Gastrocnemius medialis (tissue), 4 donors: Measurements from ENCODE around the gene RPS6KA4.

Source experiments
- POLR2A ChIP-seq, 2 donors: fragments of 450-650 bp; IDR thresholded peaks; one replicate each; pipeline ENCODE4 v1.6.1; 2017; ENCODE audit warnings: antibody characterized with exemption in 2 of 2, mild to moderate bottlenecking in 2 of 2, moderate library complexity in 2 of 2
- TF ChIP-seq, protein P1 (sequence below), 5 experiments: fragments of 450-650 bp in 3 of 5; fragments of 200-600 bp in 2 of 5; sonication (generic) in 2 of 5; IDR thresholded peaks in 4 of 5; conservative IDR thresholded peaks in 1 of 5; 1 replicate in 4 of 5; 2 replicates in 1 of 5; pipeline ENCODE4 v1.5.1; 2016 to 2019; ENCODE audit warnings: antibody characterized with exemption in 5 of 5, mild to moderate bottlenecking in 3 of 5, moderate library complexity in 3 of 5

DNA sequence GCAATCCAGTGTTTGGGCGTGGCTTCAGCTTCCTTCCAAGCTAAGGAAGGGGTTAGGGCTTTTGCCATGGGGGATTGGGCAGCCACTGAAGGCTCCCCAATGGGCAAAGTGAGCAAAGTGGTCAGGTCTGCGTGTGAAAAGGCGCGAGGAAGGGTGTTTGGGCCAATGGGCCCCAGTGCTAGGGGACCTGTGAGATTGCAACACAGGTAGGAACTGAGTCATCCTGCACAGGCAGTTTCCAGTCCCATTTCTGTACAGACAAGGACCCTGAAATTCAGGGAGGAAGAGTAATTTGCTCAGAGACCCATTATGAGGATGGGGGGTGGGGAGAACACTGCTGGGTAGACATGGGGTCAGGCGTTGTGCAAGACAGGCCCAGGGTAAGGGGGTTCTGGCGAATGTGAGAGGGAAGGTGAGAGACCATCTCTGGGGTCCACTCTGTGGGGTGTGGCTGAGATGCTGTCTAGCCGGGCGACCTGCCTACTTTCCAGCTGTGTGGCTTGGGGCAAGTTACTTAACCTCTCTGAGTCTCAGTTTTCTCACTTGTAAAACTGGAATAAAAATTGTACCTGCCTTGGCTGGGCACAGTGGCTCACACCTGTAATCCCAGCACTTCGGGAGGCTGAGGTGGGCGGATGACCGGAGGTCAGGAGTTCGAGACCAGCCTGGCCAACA lies 11.6 kb upstream of the RPS6KA4 start:
- TF ChIP-seq, protein P1, sequence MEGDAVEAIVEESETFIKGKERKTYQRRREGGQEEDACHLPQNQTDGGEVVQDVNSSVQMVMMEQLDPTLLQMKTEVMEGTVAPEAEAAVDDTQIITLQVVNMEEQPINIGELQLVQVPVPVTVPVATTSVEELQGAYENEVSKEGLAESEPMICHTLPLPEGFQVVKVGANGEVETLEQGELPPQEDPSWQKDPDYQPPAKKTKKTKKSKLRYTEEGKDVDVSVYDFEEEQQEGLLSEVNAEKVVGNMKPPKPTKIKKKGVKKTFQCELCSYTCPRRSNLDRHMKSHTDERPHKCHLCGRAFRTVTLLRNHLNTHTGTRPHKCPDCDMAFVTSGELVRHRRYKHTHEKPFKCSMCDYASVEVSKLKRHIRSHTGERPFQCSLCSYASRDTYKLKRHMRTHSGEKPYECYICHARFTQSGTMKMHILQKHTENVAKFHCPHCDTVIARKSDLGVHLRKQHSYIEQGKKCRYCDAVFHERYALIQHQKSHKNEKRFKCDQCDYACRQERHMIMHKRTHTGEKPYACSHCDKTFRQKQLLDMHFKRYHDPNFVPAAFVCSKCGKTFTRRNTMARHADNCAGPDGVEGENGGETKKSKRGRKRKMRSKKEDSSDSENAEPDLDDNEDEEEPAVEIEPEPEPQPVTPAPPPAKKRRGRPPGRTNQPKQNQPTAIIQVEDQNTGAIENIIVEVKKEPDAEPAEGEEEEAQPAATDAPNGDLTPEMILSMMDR (IDR thresholded peaks at IDR 0.05 in 4 of 5, conservative IDR thresholded peaks at IDR 0.05 in 1 of 5), result no peak
- TF ChIP-seq POLR2A (IDR thresholded peaks at IDR 0.05), result no peak
